WTC11 (cell line): ENCODE data around the gene STK10. TPM values are rescaled to one million over a fixed set of nuclear protein-coding genes. Genes with fewer than 3 reads are reported as not detected.

ENCODE experiments used
- ATAC-seq: fragments of 200-7000 bp; cut with Tn5 transposase; 2 replicates; pipeline ENCODE4 v1.10.0; 2021; ENCODE audit warnings: mild to moderate bottlenecking, moderate library complexity
- CTCF ChIA-PET: fragments of 300-600 bp; sonication (Branson Sonifier 250); formaldehyde crosslinking; loops from one replicate; lab custom pipeline; 2021; ENCODE audit warnings: antibody characterized with exemption; lab: Charles Lee
- POLR2A ChIA-PET: fragments of 350-600 bp; sonication (Branson Sonifier 250); formaldehyde crosslinking; loops from one replicate; lab custom pipeline; 2021; ENCODE audit warnings: antibody characterized with exemption; lab: Charles Lee
- DNase-seq: peaks from one replicate; pipeline ENCODE4 v3.0.0; 2021; ENCODE audit warnings: low spot score
- H3K27ac Mint-ChIP-seq: 2 replicates; pipeline ENCODE4 v1.8.0; 2021; ENCODE audit warnings: mixed read lengths
- H3K27me3 Mint-ChIP-seq: 2 replicates; pipeline ENCODE4 v1.8.0; 2021; ENCODE audit warnings: low read depth, mild to moderate bottlenecking, moderate library complexity, mixed read lengths
- H3K36me3 Mint-ChIP-seq: 2 replicates; pipeline ENCODE4 v1.8.0; 2021; ENCODE audit warnings: mixed read lengths
- H3K4me1 Mint-ChIP-seq: 2 replicates; pipeline ENCODE4 v1.8.0; 2022; ENCODE audit warnings: mixed read lengths
- H3K4me3 Mint-ChIP-seq: 2 replicates; pipeline ENCODE4 v1.8.0; 2021; ENCODE audit warnings: mild to moderate bottlenecking, moderate library complexity, mixed read lengths
- H3K9me3 Mint-ChIP-seq: 2 replicates; pipeline ENCODE4 v1.8.0; 2021; ENCODE audit warnings: mixed read lengths
- ATF1 ChIP-seq: sonication (generic); formaldehyde crosslinking; IDR thresholded peaks from 2 replicates; pipeline ENCODE4 v1.8.1; 2023; ENCODE audit warnings: mild to moderate bottlenecking, moderate library complexity, missing genetic modification reagents
- CBFB ChIP-seq: sonication (generic); formaldehyde crosslinking; IDR thresholded peaks from 2 replicates; pipeline ENCODE4 v1.8.1; 2022; ENCODE audit warnings: mild to moderate bottlenecking, low read depth, missing genetic modification reagents
- FOXK1 ChIP-seq: sonication (generic); formaldehyde crosslinking; IDR thresholded peaks from 2 replicates; pipeline ENCODE4 v1.8.0; 2022; ENCODE audit warnings: mild to moderate bottlenecking, moderate library complexity, missing genetic modification reagents
- GTF2I ChIP-seq: fragments of 250-450 bp; sonication (Bioruptor Pico); conservative IDR thresholded peaks from 2 replicates; pipeline ENCODE4 v1.4.0; 2021; ENCODE audit warnings: mild to moderate bottlenecking
- IRF2 ChIP-seq: sonication (generic); formaldehyde crosslinking; IDR thresholded peaks from 2 replicates; pipeline ENCODE4 v1.8.0; 2022; ENCODE audit warnings: low read depth, missing genetic modification reagents, borderline replicate concordance
- JUN ChIP-seq: sonication (generic); formaldehyde crosslinking; IDR thresholded peaks from 2 replicates; pipeline ENCODE4 v1.8.0; 2023; ENCODE audit warnings: mild to moderate bottlenecking, missing genetic modification reagents
- NFATC4 ChIP-seq: fragments of 250-450 bp; sonication (Bioruptor Pico); IDR thresholded peaks from 2 replicates; pipeline ENCODE4 v1.9.0; 2021; ENCODE audit warnings: mild to moderate bottlenecking
- NFYB ChIP-seq: sonication (generic); formaldehyde crosslinking; conservative IDR thresholded peaks from 2 replicates; pipeline ENCODE4 v1.8.0; 2022; ENCODE audit warnings: low read depth, missing genetic modification reagents
- NR2C2 ChIP-seq: sonication (generic); formaldehyde crosslinking; IDR thresholded peaks from 2 replicates; pipeline ENCODE4 v1.8.0; 2022; ENCODE audit warnings: mild to moderate bottlenecking, missing genetic modification reagents
- NR3C1 ChIP-seq: sonication (generic); formaldehyde crosslinking; conservative IDR thresholded peaks from 2 replicates; pipeline ENCODE4 v1.8.1; 2023; ENCODE audit warnings: low read depth, mild to moderate bottlenecking, missing genetic modification reagents
- OVOL2 ChIP-seq: fragments of 250-450 bp; sonication (Bioruptor Pico); IDR thresholded peaks from 2 replicates; pipeline ENCODE4 v1.9.0; 2021; ENCODE audit warnings: mild to moderate bottlenecking, borderline replicate concordance
- PRRX2 ChIP-seq: fragments of 250-450 bp; sonication (Bioruptor Pico); IDR thresholded peaks from 2 replicates; pipeline ENCODE4 v1.8.0; 2021; ENCODE audit warnings: mild to moderate bottlenecking
- RELA ChIP-seq: sonication (generic); formaldehyde crosslinking; IDR thresholded peaks from 2 replicates; pipeline ENCODE4 v1.8.1; 2022; ENCODE audit warnings: missing genetic modification reagents, mild to moderate bottlenecking, borderline replicate concordance
- SOX15 ChIP-seq: fragments of 250-450 bp; sonication (Bioruptor Pico); IDR thresholded peaks from 2 replicates; pipeline ENCODE4 v1.9.0; 2021; ENCODE audit warnings: mild to moderate bottlenecking
- TEAD1 ChIP-seq: sonication (generic); formaldehyde crosslinking; IDR thresholded peaks from 2 replicates; pipeline ENCODE4 v1.8.0; 2022; ENCODE audit warnings: mild to moderate bottlenecking, missing genetic modification reagents
- TEAD4 ChIP-seq: sonication (generic); formaldehyde crosslinking; IDR thresholded peaks from 2 replicates; pipeline ENCODE4 v1.8.0; 2022; ENCODE audit warnings: mild to moderate bottlenecking, missing genetic modification reagents
- ZBTB43 ChIP-seq: sonication (generic); formaldehyde crosslinking; IDR thresholded peaks from 2 replicates; pipeline ENCODE4 v1.8.1; 2023; ENCODE audit warnings: mild to moderate bottlenecking, missing genetic modification reagents
- ZNF121 ChIP-seq: sonication (generic); formaldehyde crosslinking; IDR thresholded peaks from 2 replicates; pipeline ENCODE4 v1.8.0; 2023; ENCODE audit warnings: missing genetic modification reagents
- ZNF138 ChIP-seq: sonication (generic); formaldehyde crosslinking; conservative IDR thresholded peaks from 2 replicates; pipeline ENCODE4 v1.8.1; 2022; ENCODE audit warnings: mild to moderate bottlenecking, moderate library complexity, missing genetic modification reagents
- ZNF219 ChIP-seq: sonication (generic); formaldehyde crosslinking; IDR thresholded peaks from 2 replicates; pipeline ENCODE4 v1.8.0; 2023; ENCODE audit warnings: missing genetic modification reagents, mild to moderate bottlenecking, borderline replicate concordance
- ZNF317 ChIP-seq: sonication (generic); formaldehyde crosslinking; IDR thresholded peaks from 2 replicates; pipeline ENCODE4 v1.8.1; 2023; ENCODE audit warnings: low read depth, mild to moderate bottlenecking, moderate library complexity, missing genetic modification reagents, borderline replicate concordance
- total RNA-seq: library from RNA; stranded (reverse); gene quantifications from 3 replicates; pipeline ENCODE4 v1.2.3, GENCODE V29; 2021
- TF ChIP-seq, protein P1 (sequence below): fragments of 250-450 bp; sonication (Bioruptor Pico); IDR thresholded peaks from 2 replicates; pipeline ENCODE4 v1.9.0; 2021; ENCODE audit warnings: mild to moderate bottlenecking
- TF ChIP-seq, protein P2 (sequence below): sonication (generic); formaldehyde crosslinking; IDR thresholded peaks from 2 replicates; pipeline ENCODE4 v1.8.1; 2022; ENCODE audit warnings: missing genetic modification reagents, borderline replicate concordance
- TF ChIP-seq, protein P3 (sequence below): fragments of 250-450 bp; sonication (Bioruptor Pico); IDR thresholded peaks from 2 replicates; pipeline ENCODE4 v1.8.0; 2021; ENCODE audit warnings: mild to moderate bottlenecking

STK10 gene
- total RNA-seq, 1 experiment from 2014 or later, result 20.5 TPM

DNA sequence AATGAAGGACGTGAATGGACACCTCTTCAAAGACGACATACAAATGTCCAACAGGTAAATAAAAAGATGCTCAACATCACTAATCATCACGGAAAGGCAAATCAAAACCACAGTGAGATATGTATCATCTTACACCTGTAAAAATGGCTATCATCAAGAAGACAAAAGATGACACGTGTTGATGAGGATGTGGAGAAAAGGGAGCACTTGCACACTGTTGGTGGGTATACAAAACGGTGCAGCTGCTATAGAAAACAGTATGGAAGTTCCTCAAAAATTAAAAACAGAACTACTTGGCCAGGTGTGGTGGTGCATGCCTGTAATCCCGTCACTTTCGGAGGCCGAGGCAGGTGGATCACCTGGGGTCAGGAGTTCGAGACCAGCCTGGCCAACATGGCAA, 47.9 kb downstream of the STK10 start:
- ChIA-PET POLR2A (no interaction called here), CTCF (no interaction called here)
- H3K4me3 Mint-ChIP-seq, result no peak overlapping the region
- no peak overlapping the region for H3K27ac Mint-ChIP-seq
- DNase-seq (no peak), ATAC-seq (no peak)
- H3K27me3 Mint-ChIP-seq, result no peaks in the 10 kb centered on the region
- peaks cover 7% of the 10 kb centered on the region for H3K36me3 Mint-ChIP-seq
- H3K4me1 Mint-ChIP-seq, result peaks cover 13% of the 10 kb centered on the region
- H3K9me3 Mint-ChIP-seq, result peaks cover 15% of the 10 kb centered on the region
- TF ChIP-seq, protein P1, sequence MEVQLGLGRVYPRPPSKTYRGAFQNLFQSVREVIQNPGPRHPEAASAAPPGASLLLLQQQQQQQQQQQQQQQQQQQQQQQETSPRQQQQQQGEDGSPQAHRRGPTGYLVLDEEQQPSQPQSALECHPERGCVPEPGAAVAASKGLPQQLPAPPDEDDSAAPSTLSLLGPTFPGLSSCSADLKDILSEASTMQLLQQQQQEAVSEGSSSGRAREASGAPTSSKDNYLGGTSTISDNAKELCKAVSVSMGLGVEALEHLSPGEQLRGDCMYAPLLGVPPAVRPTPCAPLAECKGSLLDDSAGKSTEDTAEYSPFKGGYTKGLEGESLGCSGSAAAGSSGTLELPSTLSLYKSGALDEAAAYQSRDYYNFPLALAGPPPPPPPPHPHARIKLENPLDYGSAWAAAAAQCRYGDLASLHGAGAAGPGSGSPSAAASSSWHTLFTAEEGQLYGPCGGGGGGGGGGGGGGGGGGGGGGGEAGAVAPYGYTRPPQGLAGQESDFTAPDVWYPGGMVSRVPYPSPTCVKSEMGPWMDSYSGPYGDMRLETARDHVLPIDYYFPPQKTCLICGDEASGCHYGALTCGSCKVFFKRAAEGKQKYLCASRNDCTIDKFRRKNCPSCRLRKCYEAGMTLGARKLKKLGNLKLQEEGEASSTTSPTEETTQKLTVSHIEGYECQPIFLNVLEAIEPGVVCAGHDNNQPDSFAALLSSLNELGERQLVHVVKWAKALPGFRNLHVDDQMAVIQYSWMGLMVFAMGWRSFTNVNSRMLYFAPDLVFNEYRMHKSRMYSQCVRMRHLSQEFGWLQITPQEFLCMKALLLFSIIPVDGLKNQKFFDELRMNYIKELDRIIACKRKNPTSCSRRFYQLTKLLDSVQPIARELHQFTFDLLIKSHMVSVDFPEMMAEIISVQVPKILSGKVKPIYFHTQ (CRISPR knock-in tag), result no peak
- no peak for TF ChIP-seq TEAD4 (CRISPR knock-in tag)
- TF ChIP-seq ZNF219 (CRISPR knock-in tag), result no peak
- TF ChIP-seq TEAD1, result no peak
- no peak for TF ChIP-seq ZNF121 (CRISPR knock-in tag)
- no peak for TF ChIP-seq ZNF317
- no peak for TF ChIP-seq IRF2 (CRISPR knock-in tag)
- TF ChIP-seq GTF2I (CRISPR knock-in tag), result no peak
- TF ChIP-seq CBFB (CRISPR knock-in tag), result no peak
- TF ChIP-seq NFATC4, result no peak
- no peak for TF ChIP-seq ZBTB43 (CRISPR knock-in tag)
- no peak for TF ChIP-seq ATF1 (CRISPR knock-in tag)

DNA sequence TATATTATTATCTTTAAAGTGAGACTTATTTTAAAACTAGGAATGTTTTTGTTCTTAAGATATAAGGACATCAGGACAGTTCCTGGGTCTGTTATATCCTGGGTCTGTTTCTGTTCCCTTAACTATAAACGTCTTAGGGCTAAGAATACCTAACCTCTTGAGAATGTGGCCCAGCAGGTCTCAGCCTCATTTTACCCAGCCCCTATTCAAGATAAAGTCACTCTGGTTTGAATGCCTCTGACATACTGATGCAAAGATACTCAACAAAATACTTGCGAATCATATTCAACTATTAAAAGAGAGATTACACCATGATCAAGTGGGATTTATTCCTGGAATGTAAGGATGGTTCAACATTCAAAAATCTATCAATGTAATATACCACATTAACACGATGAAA, 51.0 kb downstream of the STK10 start:
- ATAC-seq, result no peak
- Mint-ChIP-seq H3K4me3 (no peak overlapping the region), H3K27me3 (no peaks in the 10 kb centered on the region), H3K36me3 (peaks cover 10% of the 10 kb centered on the region), H3K27ac (no peak overlapping the region), H3K4me1 (peaks cover 4% of the 10 kb centered on the region; the same call in 1 of the 2 replicates), H3K9me3 (peaks cover 25% of the 10 kb centered on the region)
- POLR2A ChIA-PET, result no interaction called here
- no peak for TF ChIP-seq ZNF138
- no peak for TF ChIP-seq OVOL2 (CRISPR knock-in tag)
- no peak for TF ChIP-seq PRRX2 (CRISPR knock-in tag)
- no peak for TF ChIP-seq NR2C2
- TF ChIP-seq JUN (CRISPR knock-in tag), result no peak
- TF ChIP-seq NFYB (CRISPR knock-in tag), result no peak
- TF ChIP-seq, protein P2, sequence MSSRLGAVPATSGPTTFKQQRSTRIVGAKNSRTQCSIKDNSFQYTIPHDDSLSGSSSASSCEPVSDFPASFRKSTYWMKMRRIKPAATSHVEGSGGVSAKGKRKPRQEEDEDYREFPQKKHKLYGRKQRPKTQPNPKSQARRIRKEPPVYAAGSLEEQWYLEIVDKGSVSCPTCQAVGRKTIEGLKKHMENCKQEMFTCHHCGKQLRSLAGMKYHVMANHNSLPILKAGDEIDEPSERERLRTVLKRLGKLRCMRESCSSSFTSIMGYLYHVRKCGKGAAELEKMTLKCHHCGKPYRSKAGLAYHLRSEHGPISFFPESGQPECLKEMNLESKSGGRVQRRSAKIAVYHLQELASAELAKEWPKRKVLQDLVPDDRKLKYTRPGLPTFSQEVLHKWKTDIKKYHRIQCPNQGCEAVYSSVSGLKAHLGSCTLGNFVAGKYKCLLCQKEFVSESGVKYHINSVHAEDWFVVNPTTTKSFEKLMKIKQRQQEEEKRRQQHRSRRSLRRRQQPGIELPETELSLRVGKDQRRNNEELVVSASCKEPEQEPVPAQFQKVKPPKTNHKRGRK, result no peak
- TF ChIP-seq NR3C1 (CRISPR knock-in tag), result no peak
- TF ChIP-seq FOXK1, result no peak
- no peak for TF ChIP-seq SOX15 (CRISPR knock-in tag)
- TF ChIP-seq, protein P3, sequence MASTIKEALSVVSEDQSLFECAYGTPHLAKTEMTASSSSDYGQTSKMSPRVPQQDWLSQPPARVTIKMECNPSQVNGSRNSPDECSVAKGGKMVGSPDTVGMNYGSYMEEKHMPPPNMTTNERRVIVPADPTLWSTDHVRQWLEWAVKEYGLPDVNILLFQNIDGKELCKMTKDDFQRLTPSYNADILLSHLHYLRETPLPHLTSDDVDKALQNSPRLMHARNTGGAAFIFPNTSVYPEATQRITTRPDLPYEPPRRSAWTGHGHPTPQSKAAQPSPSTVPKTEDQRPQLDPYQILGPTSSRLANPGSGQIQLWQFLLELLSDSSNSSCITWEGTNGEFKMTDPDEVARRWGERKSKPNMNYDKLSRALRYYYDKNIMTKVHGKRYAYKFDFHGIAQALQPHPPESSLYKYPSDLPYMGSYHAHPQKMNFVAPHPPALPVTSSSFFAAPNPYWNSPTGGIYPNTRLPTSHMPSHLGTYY (CRISPR knock-in tag), result no peak
- no peak for TF ChIP-seq RELA (CRISPR knock-in tag)
- no peak for DNase-seq
- CTCF ChIA-PET, result interaction anchor here (0.7 kb wide), 1 partner anchor 565 kb away, joined by 4 read pairs; no protein-coding TSS in a partner anchor
